DMS153 (cell line): ENCODE measurements around the gene MYH14.

ENCODE experiments used
- DNase-seq: peaks from one replicate; lab custom pipeline; 2025; lab: John Stamatoyannopoulos, UW

MYH14 gene

DNA sequence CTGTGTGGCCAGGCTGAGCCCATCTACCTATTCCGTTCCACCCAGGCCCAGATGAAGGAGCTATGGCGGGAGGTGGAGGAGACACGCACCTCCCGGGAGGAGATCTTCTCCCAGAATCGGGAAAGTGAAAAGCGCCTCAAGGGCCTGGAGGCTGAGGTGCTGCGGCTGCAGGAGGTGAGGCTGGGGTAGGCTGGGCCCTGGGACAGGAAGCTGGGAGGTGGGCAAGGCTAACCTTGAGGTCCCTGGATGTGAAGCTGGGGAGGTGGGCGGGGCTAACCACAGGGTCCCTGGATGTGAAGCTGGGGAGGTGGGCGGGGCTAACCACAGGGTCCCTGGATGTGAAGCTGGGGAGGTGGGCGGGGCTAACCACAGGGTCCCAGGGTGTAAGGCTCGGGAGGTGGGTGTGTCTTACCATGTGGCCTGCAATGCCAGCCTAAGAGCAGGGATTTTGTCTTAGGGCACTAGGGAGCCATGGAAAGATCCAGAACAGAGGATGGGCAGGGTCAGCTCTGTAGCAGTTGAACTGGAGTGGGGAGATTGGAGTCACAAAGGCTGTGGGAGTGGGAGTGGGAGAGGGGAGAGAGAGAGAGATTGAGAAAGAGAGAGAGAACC, 88.9 kb downstream of the MYH14 start:
- no peak for DNase-seq

DNA sequence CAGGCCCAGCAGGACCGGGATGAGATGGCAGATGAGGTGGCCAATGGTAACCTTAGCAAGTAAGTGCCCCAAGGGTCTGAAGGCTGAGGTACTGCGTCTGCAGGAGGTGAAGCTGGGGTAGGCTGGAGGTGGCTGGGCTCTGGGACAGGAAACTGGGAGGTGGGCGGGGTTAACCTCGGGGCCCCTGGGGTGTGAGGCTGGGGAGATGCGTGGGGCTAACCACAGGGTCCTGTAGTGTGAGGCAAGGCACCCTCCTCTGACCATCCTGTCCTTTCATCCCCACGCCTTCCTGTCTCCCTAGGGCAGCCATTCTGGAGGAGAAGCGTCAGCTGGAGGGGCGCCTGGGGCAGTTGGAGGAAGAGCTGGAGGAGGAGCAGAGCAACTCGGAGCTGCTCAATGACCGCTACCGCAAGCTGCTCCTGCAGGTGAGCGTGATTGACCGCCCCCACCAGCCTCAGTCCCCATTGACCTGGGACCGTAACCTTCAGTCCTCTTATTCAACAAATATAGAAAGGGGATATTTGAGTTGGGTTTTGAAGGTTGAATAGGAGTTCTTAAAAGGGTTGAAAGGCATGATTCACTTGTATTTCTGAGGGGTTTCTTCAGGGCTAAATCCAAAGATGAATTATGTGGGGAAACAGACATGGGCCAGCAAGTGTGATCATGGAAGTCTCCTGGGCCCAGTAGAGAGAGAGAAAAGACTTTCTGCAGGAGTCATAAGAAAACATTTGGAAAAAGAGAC, 90.0 kb downstream of the MYH14 start:
- no peak for DNase-seq

DNA sequence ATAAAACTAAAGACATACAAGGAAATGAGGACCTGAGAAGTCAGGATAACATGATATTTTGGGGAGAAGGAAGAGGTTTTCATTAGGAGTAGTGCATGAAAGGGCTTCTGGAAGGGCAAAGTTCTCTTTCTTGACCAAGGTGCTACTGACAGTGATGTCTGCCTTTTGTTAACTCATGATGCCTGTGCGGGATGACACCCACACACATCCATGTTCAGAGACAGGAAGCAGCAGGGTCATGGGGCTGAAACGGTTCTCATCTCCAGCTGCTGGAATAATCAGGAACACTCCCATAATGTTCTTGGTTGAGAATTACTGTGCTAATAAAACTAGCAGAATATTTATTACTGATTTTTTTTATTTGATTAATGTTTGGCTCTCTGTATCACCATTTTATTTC, 96.6 kb downstream of the MYH14 start:
- DNase-seq: no peak

DNA sequence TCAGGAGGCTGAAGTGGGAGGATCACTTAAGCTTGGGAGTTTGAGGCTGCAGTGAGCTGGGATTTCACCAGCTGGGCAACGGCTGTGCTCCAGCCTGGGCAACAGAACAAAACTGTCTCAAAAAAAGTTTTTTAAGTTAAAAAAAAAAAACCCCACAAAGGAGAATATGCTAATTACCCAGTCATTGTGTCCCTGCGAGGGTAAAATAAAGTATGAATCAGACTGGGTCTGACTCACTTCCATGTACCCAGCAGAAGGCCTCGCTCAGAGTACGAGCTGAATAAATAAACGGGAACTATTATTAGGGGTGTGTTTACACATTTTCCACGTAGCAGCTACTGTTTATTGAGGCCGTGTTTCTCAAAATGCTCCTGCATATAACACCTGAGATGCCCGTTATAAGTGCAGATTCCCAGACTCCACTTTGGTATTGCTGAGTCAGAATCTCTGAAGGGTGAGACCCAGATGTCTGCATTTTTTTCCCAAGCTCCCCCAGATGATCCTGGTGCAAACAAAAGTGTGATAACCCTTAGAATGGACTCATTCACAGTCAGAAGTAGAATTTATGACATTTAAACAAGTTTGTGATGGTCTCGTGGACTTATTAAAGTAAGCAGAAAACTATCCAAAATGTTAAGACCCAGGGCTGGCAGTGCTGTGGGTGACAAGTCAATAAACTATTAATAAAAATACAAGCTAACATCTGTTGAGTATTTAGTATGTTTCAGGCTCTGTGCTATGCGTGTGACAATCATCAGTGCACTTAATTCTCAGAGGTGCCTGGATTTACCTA, 97.6 kb downstream of the MYH14 start:
- no peak for DNase-seq

DNA sequence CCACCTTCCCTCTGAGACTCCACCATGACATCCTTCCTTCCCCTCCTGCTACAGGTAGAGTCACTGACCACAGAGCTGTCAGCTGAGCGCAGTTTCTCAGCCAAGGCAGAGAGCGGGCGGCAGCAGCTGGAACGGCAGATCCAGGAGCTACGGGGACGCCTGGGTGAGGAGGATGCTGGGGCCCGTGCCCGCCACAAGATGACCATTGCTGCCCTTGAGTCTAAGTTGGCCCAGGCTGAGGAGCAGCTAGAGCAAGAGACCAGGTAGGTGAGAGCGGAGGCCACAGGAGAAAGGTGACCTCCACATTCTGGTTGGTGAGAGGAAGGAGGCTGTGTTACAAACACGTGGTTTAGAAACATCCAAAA, 98.2 kb downstream of the MYH14 start:
- DNase-seq: no peak

DNA sequence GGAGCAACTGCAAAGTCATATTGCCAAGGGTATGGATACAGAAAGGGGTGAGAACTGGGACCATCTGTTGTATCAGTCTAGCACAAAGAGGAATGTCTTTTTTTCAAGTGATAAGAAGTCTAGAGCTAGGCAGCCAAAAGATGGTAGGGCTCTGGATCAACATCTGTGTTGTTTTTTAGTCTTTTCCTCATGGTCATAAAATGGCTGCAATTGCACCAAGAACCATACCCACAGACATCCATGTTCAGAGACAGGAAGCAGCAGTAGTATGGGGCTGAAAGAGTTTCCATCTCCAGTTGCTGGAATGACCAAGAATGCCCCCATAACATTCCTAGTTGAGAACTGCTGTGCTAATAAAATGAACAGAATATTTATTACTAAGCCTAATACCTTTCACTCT, 100.1 kb downstream of the MYH14 start:
- DNase-seq: no peak

DNA sequence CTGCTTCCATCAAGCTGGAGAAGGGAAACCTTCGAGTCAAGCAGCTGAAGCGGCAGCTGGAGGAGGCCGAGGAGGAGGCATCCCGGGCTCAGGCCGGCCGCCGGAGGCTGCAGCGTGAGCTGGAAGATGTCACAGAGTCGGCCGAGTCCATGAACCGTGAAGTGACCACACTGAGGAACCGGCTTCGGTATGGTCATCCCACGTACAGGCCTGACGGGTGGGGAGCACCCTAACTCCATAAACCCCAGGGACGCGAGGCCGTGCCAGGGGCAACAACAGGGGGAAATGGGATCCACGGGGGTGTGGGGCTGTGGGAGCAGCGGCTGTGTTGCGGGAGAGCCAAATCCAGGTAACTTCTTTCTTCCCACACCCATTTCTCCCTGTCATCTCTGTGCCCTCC, 105.6 kb downstream of the MYH14 start:
- no peak for DNase-seq

DNA sequence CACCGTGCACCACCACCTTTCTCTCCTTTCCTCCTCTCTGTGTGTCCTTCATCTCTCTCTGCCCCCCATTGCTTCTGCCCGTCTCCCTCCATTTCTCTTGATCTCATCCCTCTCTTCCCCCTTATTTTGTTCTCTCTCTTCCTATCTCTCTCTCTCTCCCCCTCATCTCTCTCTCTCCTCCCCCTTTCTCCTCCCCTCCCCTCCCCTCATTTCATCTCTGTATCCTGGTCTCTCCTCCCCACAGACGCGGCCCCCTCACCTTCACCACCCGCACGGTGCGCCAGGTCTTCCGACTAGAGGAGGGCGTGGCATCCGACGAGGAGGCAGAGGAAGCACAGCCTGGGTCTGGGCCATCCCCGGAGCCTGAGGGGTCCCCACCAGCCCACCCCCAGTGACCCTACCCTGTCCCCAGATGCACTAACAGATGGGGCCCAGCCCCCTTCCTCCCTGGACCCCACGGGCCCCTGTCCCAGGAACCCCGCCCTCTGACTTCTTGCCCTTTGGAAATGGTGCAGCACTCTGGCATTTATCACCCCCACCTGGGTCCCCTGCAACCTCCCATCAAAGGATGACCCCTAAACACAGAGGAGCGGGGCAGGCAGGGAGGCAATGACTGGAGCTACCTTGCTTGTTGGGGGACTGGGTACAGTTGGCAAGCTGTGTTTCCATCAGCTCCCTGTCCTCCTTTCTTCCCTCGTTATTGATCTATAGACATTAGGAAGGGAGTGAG, 106.1 kb downstream of the MYH14 start:
- no peak for DNase-seq

DNA sequence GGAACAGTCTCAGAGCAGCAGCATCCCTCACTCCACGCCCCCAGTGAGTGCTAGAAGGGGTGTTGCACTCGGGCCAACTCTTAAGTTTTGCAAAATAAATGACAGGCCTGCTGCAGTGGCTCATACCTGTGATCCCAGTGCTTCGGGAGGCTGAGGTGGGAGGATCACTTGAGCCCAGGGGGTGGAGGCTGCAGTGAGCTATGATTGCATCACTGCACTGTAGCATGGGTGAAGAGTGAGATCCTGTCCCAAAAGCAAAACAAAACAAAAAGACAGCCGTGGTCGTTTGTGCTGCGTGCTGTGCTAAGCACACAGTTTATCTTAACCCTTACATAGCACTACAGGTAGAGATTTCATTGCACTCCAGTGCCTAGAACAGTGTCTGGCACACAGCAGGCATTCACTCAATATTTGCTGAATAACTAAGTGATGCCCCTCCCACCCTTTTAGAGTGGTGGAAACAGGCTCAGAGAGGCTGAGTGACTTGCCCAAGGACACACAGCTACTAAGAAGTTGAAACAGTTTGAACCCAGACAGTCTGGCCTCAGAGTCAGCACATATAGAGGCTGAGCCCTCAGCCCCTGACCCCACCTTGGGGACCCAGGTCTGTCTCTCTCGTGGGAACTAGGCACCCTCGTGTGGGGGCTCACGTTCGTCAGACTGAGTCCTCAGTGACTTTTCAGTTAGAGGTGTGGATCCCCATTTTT, 107.5 kb downstream of the MYH14 start:
- no peak for DNase-seq

DNA sequence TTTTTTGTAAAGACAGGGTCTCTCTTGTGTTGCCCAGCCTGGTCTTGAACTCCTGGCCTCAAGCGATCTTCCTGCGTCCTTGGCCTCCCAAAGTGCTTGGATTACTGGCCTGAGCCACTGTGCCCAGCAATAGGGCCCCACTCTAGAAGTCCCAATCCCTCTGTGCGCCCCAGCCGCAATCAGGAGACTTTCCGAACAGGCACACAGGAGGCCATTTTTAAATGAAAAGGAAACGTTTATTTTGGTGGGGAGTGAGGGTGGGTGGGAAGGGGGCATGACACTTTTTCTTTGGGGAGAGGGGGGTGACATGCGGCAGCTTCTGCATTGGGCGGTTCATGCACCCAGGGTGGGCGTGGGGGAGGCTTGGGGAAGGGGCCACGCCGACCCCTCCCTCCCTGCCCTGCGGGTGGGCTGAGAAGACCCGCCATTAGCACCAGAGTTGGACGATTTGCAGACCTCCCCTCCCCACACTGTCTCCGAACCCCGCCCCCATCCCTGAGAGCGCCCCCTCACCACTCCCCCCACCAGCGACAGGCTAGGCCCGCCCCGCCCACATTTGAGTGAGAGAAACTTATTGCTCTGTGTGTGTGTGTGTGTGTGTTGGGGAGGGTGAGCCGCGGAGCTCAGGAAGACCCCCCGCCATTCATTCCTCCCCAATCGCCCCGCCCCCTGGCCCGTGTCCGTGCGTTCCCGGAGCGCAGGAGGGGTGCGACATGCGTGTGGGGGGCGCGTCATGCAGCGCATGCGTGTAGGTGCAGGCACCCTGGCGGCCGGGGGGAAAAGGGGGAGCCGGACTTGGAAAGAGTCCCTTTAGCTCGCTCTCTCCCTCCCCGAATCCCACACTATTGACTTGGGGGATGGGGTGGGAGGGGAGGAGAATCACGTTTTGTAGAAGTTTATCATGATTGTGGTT, 108.6 kb downstream of the MYH14 start:
- DNase-seq: peak; percentile 16

DNA sequence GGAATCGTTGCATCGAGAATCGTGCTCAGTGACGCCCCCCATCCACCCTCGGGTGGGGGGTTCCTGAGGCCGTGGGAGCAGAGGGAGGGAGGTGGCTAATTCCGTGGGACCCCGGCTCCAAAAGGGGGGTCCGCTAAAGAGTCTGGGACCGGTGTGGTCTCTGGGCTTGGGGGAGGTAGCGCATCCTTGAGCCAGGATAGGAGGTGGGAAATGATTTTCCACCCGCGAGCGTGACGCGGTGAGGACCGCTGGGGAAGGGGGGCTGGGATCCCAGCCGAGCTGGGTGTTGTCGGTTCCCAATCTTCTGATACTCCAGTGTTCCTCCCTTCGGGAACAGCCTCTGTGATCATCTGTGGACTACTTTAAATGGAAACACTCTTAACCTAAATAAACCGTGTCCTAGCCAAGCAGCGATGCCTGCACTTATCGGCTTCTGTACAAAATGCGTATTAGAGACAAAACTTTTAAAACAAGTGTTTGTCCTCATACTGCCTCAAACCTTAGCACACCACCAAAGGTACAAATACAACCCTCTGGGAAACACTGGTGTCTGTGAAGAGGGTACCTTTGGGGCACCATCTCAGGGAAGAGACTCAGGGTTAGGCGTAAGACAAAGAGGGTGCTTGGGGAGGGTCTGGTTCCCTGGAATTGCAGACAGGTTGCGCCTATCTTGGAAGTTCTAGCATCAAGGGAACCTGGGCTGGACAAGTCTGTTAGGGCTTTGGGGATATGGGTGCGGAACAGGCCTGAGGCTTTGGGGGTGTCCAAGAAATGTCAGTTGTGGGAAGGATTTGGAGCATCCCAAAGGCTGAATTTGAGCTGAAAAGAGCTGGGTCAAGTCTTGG, 109.8 kb downstream of the MYH14 start:
- DNase-seq: no peak

DNA sequence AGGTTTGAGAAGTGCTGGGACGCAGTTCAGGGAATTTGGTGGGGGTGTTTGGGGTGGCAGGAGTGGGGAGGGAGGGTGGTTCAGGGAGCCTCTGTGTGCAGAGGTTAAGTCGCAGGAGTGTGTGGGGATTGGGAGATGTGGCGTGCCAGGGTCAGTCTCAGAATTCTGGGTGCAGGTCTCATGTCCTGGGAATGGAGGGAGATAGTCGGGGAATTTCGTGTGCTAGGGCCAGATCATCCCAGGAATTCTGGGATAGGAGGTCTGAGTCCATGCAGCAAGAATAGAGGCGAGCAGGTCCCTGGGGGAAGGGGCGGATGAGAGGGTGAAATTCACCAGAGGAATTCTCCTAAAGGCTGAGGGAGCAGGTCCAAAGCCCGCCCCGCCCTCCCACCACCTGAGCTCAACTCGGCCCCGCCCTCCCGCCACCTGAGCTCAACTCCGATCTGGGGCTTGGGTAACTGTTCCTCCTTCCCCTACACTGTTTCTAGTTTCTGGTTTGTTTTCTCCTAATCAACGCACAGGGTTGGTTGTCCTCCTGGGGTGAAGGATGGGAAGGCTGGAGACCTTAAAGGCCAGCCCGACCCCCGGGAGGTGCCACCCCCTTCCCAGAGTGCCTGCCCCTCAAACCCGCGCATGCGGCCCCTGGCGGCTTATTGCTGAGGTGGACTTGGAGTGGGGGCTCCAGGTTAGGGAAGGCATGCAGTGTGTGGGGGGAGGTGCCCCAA, 110.6 kb downstream of the MYH14 start:
- no peak for DNase-seq

DNA sequence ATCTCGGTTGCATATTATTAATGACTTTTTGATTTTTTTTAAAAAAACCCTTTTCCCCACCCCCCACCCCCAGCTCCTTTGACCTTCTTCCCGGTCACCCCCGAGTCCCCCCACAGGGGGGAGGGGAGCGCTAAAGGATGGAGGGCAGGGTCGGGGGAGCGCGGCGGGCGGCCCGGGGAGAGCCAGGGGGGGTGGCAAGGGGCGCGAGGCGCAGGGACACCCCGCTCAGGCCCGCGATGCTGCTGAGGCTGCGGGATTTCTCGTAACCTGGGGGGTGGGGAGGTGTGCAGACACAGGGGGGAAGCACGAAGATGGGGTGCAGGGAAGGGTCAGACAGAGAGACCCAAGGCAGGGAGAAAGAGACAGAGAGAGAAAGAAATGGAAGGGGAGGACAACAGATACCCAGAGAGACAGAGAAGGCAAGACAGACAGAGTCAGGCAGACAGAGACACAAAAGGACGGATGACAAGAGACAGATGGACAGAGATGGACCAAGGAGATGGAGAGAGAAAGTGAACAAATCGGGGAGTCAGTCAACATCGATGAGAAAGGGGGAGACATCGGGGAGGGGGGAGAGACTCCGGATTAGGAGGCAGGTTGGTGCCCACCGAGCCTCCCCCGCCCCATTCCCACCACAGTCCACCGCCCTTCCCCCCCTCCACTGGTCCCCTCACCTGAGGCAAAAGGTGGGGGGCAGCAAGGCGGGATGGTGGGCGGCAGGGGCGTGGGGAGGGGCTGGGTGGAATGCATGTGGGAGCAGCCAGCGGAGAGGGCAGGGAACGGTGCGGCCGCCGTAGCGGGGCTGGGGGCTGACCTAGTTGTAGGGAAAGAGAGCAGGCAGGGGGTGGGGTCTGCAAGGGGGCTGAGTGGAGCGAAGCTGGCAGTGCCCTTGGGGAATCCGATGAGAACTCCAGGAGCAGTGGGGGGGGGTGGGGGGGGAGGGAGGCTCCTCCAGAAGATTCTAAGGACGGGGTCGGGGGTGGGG, 111.6 kb downstream of the MYH14 start:
- DNase-seq: no peak

DNA sequence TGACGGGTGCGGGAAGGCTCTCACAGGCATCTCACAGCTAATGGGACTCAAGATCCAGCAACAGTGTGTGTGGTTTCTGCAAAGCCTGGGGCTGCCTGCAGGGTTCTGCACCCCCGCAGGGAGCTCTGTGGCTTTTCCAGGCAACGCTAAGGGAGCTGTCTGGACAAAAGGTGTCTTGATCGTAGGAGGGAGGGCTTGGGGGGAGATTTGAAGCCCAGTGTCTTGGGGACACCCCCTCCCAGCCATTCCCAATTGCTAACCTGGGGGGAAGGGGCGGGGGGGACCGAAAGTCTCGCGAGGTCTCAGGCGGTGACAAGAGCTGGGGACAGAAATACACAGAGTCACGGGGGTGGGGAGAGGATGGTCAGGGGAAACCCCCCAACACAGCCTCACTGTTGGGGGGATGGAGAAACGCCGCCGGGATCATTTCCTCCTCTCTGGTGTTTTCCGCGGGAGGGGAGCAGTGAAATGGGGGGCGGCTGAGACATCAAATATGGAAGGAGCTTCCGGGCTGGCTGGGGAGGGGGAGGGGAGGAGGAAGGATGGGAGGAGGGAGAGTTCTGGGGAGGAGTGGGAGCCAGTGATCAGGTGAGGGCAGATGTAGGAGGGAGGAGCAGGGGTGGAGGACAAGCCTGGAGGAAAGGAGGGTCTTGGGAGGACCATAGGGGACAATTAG, 112.5 kb downstream of the MYH14 start:
- peak; percentile 56 for DNase-seq

DNA sequence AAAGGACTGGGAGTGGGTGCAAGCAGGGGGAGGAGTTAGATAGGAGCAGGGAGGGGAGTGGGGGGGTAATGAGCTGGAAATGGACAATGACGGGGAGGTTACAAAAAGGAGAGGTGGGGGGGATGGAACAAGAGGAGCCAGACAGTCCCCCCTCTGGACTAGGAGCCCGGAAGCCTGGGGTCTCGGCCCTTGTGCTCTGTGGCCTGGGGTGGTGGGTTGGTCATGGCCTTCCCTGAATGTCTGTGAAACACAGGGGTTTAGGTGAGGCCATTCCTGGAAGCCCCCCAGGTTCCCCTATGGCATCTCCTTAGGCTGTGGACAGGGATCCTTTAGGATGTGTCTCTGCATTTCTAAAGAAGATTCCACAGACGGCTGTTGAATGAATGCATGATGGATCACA, 113.7 kb downstream of the MYH14 start:
- no peak for DNase-seq

DNA sequence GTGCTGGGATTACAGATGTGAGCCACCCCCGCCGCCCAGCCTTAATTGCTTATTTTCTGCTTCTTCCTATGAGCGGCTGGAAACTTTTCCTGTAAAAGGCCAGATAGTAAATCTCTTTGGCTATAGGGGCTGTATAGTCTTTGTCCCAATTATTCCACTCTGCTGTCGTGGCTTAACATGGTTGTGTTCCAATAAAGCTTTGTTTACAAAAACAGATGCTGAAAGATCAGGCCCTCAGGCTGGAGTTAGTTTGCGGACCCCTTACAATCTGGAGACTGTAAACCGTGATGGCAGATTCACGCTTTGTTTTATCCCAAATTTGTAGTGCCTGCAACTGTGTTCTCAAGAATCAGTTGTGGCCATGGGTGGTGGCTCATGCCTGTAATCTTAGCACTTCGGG, 115.0 kb downstream of the MYH14 start:
- DNase-seq: no peak

DNA sequence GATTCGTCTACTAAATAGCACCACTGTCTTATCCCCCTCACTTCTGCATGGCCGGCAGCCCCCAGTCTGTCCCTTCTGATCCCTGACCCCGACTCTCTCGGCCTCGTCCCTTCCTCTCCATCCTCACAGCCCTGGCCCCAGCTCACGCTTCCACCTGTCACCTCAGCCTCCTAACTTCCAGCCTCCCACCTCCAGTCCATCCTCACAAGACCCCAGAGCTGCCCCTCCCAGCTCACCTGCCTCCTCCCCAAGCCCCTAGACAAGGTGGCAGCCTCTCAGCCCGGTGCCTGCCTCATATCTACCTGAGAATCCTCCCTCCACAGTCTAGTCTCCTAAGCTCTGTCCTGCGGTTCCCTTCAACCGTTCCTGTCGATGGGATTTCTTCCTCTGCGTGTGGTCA, 115.7 kb downstream of the MYH14 start:
- DNase-seq: no peak
